ENCODE measurements around the gene GAREM1. TPM values are rescaled to one million over a fixed set of nuclear protein-coding genes. Genes with fewer than 3 reads are reported as not detected.

The GAREM1 gene
- total RNA-seq, 1 experiment from 2014 or later, result 11.1 TPM

DNA sequence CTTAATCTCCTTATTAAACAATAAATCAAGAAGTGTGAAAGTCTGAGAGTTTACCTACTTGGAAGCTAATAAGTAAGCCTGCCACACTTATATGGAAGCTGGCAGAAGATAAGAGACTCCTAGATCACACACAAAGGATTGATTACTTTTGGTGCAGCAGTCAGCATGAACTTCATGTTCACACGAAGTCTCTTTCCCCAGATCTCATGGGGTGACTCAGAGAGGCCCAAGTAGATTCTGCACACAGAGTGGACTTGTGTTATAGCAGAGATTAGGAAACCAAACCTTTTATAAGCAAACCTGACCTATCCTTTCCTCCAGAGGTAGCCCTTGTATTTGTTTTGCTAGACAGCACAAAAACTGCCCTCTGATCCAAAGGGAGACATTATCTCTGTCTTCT lies 9.9 kb upstream of the GAREM1 start:
- BruUV-seq (replicated peaks), result no TSS peak
- no peak overlapping the region for H3K4me3 ChIP-seq (replicated peaks in 1 of 2; ENCODE audit: low read depth in 1 of 2, low read length in 2 of 2)
- H3K27ac ChIP-seq (ENCODE audit: low read depth, low read length), result no peak overlapping the region
- POLR2A ChIA-PET, result no interaction called here
- no peaks in the 10 kb centered on the region for H3K4me1 ChIP-seq (ENCODE audit: control insufficient read depth in 1 of 2, insufficient read depth in 2 of 2, low read length in 2 of 2)
- H3K4me2 ChIP-seq (ENCODE audit: low read length), result no peak overlapping the region
- intact Hi-C loops (cut with micrococcal nuclease), result no loop called here
- H4K20me1 ChIP-seq (ENCODE audit: insufficient read depth), result no peaks in the 10 kb centered on the region
- H2AFZ ChIP-seq (ENCODE audit: low read depth, low read length, poor library complexity, severe bottlenecking), result no peak overlapping the region
- no peaks in the 10 kb centered on the region for H3K79me2 ChIP-seq (ENCODE audit: insufficient read depth, low read length)
- no peaks in the 10 kb centered on the region for H3K9me3 ChIP-seq (ENCODE audit: control insufficient read depth in 1 of 2, insufficient read depth in 1 of 2, low read depth in 1 of 2, low read length in 2 of 2)
- RAD21 ChIA-PET (ENCODE audit: low non-redundant PET in 1 of 2, low total read pairs in 2 of 2, uncharacterized antibody in 2 of 2, unreplicated experiment in 2 of 2), result no interaction called here
- H3K9ac ChIP-seq (ENCODE audit: low read length), result no peak overlapping the region
- CTCF ChIA-PET, result no interaction called here
- H3K36me3 ChIP-seq (ENCODE audit: control insufficient read depth in 1 of 2, insufficient read depth in 2 of 2, low read length in 2 of 2), result no peaks in the 10 kb centered on the region
- DNase-seq (ENCODE audit: low read depth, low spot score) (no peak), ATAC-seq (no peak)
- no peaks in the 10 kb centered on the region for H3K9me2 ChIP-seq (ENCODE audit: insufficient read depth)
- no peak for TF ChIP-seq RAD21 (IDR thresholded peaks at IDR 0.05; ENCODE audit: low read depth)
- no peaks in the 10 kb centered on the region for H3K27me3 ChIP-seq (ENCODE audit: insufficient read depth, low read length)

GRCh38 chr18:32478807-32479206 lies 8.1 kb upstream of the GAREM1 start:
- Histone ChIP-seq H3K36me3 (ENCODE audit: control insufficient read depth in 1 of 2, insufficient read depth in 2 of 2, low read length in 2 of 2) (no peaks in the 10 kb centered on the region), H3K27ac (ENCODE audit: low read depth, low read length) (no peak overlapping the region), H3K4me3 (replicated peaks in 1 of 2; ENCODE audit: low read depth in 1 of 2, low read length in 2 of 2) (no peak overlapping the region), H3K79me2 (ENCODE audit: insufficient read depth, low read length) (no peaks in the 10 kb centered on the region), H3K9me2 (ENCODE audit: insufficient read depth) (no peaks in the 10 kb centered on the region), H4K20me1 (ENCODE audit: insufficient read depth) (no peaks in the 10 kb centered on the region), H3K9me3 (ENCODE audit: control insufficient read depth in 1 of 2, insufficient read depth in 1 of 2, low read depth in 1 of 2, low read length in 2 of 2) (no peaks in the 10 kb centered on the region), H2AFZ (ENCODE audit: low read depth, low read length, poor library complexity, severe bottlenecking) (no peak overlapping the region), H3K4me1 (ENCODE audit: control insufficient read depth in 1 of 2, insufficient read depth in 2 of 2, low read length in 2 of 2) (no peaks in the 10 kb centered on the region), H3K4me2 (ENCODE audit: low read length) (no peak overlapping the region), H3K27me3 (ENCODE audit: insufficient read depth, low read length) (no peaks in the 10 kb centered on the region), H3K9ac (ENCODE audit: low read length) (no peak overlapping the region)
- DNase-seq (ENCODE audit: low read depth, low spot score) (no peak), ATAC-seq (no peak)
- ChIA-PET RAD21 (ENCODE audit: low non-redundant PET in 1 of 2, low total read pairs in 2 of 2, uncharacterized antibody in 2 of 2, unreplicated experiment in 2 of 2) (no interaction called here), POLR2A (no interaction called here), CTCF (no interaction called here)
- intact Hi-C loops (cut with micrococcal nuclease), result no loop called here
- BruUV-seq (replicated peaks), result no TSS peak
- no peak for TF ChIP-seq TCF7L2 (IDR thresholded peaks at IDR 0.05; ENCODE audit: borderline replicate concordance, extremely low read depth, insufficient read depth, insufficient read length)
- TF ChIP-seq POLR2AphosphoS5 (IDR thresholded peaks at IDR 0.05; ENCODE audit: low read depth, low read length), result no peak
- TF ChIP-seq, protein P1, sequence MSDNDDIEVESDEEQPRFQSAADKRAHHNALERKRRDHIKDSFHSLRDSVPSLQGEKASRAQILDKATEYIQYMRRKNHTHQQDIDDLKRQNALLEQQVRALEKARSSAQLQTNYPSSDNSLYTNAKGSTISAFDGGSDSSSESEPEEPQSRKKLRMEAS (IDR thresholded peaks at IDR 0.05), result no peak
- TF ChIP-seq ZFX (IDR thresholded peaks at IDR 0.05), result no peak
- TF ChIP-seq EGR1 (IDR thresholded peaks at IDR 0.05; ENCODE audit: low read depth), result no peak
- TF ChIP-seq CEBPB (IDR thresholded peaks at IDR 0.05; ENCODE audit: low read depth), result no peak
- TF ChIP-seq CTCF (IDR thresholded peaks at IDR 0.05 in 2 of 3, conservative IDR thresholded peaks at IDR 0.05 in 1 of 3; ENCODE audit: borderline replicate concordance in 1 of 3, insufficient read depth in 1 of 3, low read depth in 2 of 3, low read length in 2 of 3), result no peak
- TF ChIP-seq RAD21 (IDR thresholded peaks at IDR 0.05; ENCODE audit: low read depth), result no peak
- TF ChIP-seq JUND (IDR thresholded peaks at IDR 0.05), result no peak
- no peak for TF ChIP-seq CBX3 (IDR thresholded peaks at IDR 0.05; ENCODE audit: low read depth)
- TF ChIP-seq YY1 (IDR thresholded peaks at IDR 0.05; ENCODE audit: extremely low read depth, insufficient replicate concordance, low read depth, low read length), result no peak
- no peak for TF ChIP-seq ZBTB33 (IDR thresholded peaks at IDR 0.05; ENCODE audit: extremely low read depth, insufficient replicate concordance, low read length)
- no peak for TF ChIP-seq ZNF274 (IDR thresholded peaks at IDR 0.05; ENCODE audit: low read depth, low read length)
- no peak for TF ChIP-seq ATF3 (IDR thresholded peaks at IDR 0.05)
- no peak for TF ChIP-seq SP1 (IDR thresholded peaks at IDR 0.05; ENCODE audit: low read depth)
- no peak for TF ChIP-seq ELF1 (IDR thresholded peaks at IDR 0.05; ENCODE audit: borderline replicate concordance, low read depth)
- no peak for TF ChIP-seq FOSL1 (IDR thresholded peaks at IDR 0.05; ENCODE audit: low read depth)

All from HCT116 (cell line).